SKM-1 (cell line): ENCODE data around the gene EXOC4.
"Not testable (repeated sequence)": the region's sequence is repeated elsewhere in the genome, so short reads cannot be mapped to it uniquely, and the experiment has no call there.

Experiments used
- DNase-seq: peaks from one replicate; lab custom pipeline; 2025; ENCODE audit not compliant: unreplicated experiment; lab: John Stamatoyannopoulos, UW

EXOC4 gene

DNA sequence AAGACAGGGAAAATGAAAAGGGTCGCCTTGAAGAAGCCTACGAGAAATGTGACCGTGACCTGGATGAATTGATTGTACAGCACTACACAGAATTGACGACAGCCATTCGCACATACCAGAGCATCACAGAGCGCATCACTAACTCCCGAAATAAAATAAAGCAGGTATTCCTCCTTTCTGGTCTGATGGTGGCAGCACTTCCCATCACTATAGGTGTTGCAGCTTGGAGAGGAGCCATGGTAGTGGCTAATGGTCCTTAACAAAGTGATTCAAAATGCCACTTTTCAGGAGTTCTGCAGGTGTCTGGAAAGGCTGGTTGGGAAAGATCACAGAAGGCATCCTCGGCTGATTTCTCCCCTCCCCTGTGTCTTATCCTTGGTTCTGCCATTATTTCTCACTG, 22.1 kb downstream of the EXOC4 start:
- no peak for DNase-seq

DNA sequence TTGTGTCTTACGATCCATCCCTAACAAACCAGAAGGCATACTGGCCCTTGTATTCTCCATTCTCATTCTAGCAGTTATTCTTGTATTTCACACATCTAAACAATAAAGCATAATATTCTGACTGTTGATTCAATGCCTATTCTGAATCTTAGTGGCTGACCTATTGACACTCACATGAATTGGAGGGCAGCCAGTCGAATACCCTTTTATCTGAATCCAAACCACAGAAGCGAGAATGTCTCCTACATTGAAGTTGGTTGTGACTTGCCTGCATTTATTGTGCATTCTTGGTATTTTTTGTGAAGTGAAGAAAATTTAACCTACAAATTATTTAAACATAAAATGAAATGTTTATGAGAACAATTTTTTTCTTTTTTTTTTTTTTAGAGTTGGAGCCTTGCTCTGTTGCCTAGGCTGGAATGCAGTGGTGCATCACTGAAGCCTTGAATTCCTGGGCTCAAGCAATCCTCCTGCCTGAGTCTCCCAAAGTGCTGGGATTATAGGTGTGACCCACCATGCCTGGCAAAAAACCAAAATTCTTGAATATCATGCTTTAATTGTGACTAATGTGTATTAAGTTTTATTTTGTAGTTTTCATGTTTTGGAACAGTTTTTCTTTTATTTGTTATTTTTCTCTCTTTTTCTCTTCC, 22.7 kb downstream of the EXOC4 start:
- DNase-seq: no peak

GRCh38 chr7:133278975-133279374, 26.1 kb downstream of the EXOC4 start:
- DNase-seq: not testable (repeated sequence)

- DNase-seq: no peak
Measured at GRCh38 chr7:133282094-133282493, 29.2 kb downstream of the EXOC4 start.

DNA sequence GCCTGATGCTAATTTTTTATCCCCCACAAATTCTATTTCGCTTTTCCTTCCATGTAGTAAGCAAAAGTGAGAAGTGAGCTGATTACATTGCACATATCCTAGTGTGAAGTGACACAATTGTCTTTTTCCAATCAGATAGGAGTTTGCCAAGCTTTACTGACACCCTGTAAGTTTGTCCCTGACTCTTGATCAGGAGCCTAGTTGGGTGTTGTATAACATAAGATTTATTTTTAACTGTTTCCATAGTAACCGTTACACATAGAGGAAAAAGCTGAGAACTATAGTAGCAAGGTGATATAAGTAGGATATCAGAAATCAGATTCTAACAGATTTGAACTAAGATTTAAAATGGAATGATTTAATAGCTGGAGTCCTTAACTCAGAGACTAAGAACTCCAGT, 31.2 kb downstream of the EXOC4 start:
- no peak for DNase-seq

GRCh38 chr7:133288970-133289369, 36.1 kb downstream of the EXOC4 start:
- DNase-seq: no peak

GRCh38 chr7:133290041-133290440, 37.2 kb downstream of the EXOC4 start:
- DNase-seq: no peak

DNA sequence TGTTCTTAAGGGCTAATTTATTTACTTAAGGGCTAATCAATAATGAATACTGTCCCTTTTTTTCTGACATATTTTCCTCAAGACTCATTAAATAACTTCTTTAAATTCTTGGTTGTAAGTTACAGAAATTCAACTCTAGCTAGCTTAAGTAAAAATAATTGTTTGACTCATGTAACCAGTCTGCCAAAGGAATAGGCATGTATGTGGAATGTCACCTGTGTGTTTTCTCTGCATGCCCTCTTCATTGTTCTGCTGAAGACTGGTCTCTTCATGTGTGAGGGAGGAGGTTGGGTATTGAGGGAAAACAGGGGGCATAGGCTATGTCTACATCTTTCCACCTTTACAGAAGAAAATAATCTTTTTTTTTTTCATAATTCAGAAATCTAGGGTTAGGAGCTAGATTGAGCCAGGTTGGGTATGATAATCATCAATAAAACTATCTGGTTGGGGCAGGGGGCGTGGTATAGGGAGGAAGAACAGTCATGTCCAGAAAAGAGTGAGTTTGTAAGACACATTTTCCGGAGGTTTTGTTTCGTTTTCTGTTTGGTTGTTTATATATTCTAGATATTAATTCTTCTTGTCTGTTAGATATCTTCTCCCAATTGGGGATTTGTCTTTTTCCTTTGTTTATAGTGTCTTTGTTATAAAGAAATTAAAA, 37.9 kb downstream of the EXOC4 start:
- no peak for DNase-seq

DNA sequence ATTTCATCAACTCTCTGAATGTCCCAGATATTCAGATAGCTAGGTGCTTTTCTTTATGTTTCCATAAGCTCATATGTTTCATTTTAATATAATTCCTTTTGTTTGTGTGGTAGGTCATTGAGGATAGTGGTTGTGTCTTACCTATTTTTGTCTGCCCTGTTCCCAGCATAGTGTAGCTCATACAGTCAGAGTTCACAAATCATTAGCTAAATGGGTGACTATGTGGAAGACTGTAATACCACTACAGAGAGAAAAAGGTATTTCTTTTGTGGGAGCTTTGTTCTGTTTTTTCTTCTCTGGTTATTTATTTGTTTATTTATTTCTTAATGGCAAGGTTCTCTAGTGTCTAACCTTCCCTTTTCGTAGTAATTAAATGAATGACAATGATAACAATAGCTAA, 39.8 kb downstream of the EXOC4 start:
- no peak for DNase-seq

DNA sequence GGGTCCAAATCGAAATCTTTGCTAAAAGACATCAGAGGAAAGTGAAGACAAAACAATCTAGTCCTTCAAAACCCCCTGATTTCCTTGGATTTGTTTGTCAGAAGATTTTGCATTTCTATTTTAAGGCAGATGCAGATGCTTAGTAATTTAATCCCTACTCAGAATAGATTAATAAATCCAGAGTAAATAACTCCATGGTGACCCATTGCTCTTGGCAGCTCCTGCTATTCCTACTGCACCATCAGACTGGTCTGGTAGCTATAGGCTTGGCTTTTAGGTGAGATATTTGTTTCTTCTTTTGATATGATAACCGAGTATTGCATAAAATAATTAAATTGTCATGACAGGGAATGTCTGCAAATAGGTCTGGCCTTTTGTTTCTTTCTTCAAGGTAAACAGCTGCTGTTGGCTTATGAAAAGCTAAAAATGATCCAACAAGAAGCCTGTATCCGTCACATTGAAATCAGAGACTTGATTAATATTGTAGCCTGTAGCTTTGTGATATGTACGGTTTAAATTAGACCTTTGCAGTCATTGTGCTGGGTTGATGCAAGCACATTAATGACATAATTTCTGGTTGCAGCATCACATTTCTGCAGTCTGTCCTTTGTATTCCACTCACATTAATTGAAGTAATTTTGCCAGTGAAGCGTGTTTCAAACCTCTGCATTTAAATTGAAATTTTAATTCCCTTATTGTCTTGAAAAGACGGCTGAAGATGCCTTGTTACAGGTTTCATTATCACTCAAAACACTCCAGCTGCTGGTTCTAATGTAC, 40.7 kb downstream of the EXOC4 start:
- DNase-seq: no peak

DNA sequence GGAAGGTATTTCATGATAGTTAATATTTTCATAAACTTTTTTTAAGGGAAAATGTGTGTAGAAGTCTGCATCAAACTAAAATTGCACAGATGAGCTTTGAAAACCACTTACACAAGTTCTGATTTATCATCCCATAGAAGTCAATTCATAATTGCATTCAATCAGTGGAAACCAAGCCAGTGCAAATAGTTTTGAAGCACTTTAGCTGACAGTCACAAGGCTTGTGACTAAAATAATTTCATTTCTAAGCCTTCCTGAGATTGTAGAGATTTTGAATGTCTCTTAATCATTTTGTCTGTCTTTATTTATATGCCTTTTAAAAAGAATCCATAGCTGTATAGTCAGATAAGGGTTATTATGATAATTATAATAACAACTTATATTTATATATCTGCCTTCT, 41.4 kb downstream of the EXOC4 start:
- DNase-seq: no peak

- DNase-seq: no peak
Measured at GRCh38 chr7:133295484-133295883, 42.6 kb downstream of the EXOC4 start.

DNA sequence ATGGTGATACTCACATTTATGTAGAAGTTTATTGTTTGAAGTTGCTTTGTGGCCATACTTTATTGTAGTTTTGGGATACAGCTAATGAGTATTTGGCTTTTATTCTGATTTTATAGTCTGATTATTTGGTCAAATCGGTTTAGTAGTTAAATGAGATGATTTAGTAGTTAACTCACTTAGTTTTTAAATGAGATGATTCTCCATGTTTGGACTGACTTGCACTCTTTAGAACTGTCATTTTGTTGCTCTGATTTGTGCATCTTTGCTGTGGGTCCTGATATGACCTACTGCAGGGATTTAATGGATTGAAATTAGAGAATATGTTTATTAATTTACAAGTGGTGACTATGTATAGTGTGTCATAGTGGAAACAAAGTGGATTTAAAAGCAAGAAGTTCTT, 44.2 kb downstream of the EXOC4 start:
- DNase-seq: no peak

DNA sequence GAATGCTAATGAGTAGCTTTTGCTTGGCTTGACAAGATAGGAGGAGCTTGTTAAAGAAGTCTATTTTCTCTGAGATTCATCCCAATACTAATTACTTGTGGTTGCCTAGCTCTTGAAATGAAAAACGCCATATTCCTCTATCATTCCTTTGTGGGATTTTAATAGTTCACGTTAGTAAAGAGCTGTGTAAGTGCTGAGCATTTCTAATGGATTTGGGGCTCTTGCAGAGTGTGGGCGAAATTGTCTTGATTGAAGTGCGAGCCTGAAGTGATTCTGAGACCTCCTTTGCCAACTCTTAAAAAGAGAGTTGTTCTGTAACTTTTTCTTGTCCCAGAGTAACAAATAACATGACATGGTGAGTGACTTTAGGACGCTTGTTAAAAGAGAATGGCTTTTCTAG, 45.2 kb downstream of the EXOC4 start:
- DNase-seq: no peak

DNA sequence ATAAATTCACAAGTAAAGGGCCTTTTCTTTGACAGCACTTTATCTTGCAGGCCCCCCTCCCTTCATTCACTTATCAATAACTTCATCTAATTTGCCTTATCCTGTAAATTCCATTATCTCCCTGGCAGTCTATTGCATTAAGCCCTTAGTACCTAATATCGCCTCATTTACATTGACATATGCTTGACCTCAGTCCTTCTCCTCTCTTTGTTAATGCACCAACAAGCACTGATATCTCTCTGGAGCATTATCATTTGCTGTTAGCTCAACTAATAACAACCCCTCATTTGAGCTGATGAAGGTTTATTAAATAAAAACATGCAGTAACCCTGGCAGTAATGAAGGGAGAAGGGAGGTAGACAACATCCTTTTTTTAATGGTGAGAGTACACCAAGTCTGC, 46.8 kb downstream of the EXOC4 start:
- no peak for DNase-seq

GRCh38 chr7:133300088-133300487, 47.2 kb downstream of the EXOC4 start:
- DNase-seq: no peak

- DNase-seq: no peak
Measured at GRCh38 chr7:133300811-133301210, 47.9 kb downstream of the EXOC4 start.

DNA sequence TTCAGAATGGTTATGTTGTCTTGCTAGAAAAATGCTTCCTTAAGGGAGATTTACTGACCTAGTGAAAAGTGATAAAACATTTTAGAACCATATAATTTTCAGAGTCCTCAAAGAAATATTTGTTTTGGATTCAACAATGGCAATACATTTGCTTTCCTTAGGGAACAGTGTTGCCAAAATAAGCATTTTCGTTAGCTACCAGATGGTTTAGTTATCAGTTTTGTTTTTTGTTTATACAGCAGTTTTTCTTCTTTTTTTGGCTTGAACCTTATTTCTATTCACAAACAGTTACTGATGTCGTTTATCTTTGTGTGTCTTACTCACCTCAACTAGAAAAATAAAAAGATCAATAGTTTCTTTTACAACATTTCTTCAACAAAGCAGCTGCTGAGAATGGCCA, 48.6 kb downstream of the EXOC4 start:
- no peak for DNase-seq

GRCh38 chr7:133303372-133303771, 50.5 kb downstream of the EXOC4 start:
- DNase-seq: no peak

- DNase-seq: no peak
Measured at GRCh38 chr7:133303931-133304330, 51.1 kb downstream of the EXOC4 start.

DNA sequence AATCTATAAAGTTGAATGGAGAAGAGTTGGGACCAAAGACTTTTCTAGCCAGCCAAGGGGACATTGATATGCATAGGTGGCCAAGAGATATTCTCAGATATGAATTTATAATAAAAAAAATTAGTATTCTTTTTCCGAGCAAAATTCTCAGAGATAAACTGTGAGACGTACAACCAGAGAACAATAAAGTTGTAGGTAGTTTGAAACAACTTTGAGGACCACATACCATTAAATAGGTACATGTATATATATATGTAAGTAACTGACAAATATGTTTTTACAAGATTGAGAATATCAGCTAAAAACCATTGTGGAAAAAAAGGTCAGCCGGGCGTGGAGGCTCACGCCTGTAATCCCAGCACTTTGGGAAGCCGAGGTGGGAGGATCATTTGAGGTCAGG, 56.5 kb downstream of the EXOC4 start:
- no peak for DNase-seq

DNA sequence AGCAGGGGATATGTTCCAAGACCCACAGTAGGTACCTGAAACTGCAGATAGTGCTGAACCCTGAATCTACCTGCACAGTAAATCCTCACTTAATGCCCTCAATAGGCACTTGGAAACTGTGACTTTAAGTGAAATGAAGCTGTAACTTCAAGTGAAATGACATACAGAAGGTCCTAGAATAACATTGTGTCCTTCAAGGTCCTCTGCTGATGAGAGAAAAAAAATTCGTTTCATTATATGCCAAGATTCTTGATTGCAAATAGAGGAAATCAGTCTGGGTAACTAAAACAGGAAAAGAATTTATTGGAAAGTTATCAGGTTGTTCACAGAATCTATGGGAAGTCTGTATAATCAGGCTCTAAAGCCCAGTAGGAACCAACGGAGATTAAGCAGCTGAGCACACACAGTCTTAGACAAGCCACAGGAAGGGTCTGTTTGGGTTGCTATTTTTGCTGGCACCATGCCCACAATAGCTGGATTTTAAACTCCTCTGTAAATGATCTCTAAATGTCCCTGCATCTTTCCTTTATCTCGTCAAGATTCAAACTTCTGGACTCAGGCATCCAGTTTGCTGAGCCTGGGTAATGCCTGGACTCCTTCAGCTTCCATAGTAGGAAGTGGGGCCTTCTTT, 57.5 kb downstream of the EXOC4 start:
- no peak for DNase-seq
